ENCODE results near the gene CFL2.
A peak's percentile ranks its signal among the peaks of the same experiment; 100 is the strongest.
"Not testable (repeated sequence)": the region's sequence is repeated elsewhere in the genome, so short reads cannot be mapped to it uniquely, and the experiment has no call there.

Gene CFL2

DNA sequence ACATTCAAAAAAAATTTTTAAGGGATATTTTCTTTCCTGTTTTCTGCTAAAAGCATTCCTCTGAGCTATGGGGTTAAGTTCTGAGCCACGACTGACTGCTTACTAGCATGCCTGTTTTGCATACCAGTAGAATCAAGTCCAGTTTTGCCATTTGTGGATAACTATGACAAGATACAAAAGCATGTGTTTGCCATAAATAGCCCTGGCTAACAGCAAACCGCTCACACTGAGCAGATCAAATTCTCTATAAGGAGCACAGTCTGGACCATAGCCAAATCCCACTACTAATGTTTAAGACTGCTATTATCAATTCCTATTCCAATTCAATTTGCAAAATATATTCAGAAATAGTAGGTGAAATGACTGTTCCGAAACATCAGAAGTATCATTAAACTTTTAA is 3.2 kb downstream of the CFL2 start:
- DNase-seq: no peak

DNA sequence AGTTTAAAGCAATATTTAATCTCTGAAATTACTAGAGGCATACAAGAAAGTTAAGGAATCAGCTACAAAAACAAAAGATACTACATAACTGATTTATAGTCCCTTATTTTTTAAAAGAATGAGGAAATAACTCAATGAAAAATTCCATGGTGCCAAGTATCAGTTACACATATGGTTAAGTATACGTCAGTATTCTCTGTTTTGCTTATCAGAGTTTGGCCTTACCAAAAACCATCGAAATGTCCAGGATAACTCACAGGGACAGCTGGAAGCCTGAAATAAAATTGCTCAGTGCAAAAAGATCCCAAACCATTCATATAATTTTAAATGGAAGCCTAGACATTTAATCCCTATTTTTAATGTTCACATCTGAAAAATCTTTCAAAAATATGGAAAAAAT is 3.6 kb downstream of the CFL2 start:
- no peak for DNase-seq

DNA sequence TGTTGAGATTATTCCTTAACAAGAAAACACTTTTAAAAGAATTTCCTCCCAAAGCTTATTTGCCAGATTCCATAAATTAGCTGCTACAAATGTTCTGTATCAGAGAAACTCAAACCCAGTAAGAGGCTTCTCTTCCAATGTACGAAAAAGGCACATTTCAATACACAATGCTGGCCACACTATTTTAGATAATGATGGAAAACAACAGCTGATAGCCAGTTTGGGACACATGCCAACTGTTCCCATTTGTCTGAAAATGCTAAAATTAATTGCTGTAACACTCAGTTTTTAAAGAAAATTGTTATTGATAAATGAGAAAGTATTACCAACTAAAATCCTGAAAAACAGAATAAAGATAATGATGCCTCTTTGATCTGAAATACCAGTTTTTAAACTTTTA is 4.4 kb downstream of the CFL2 start:
- DNase-seq: no peak

DNA sequence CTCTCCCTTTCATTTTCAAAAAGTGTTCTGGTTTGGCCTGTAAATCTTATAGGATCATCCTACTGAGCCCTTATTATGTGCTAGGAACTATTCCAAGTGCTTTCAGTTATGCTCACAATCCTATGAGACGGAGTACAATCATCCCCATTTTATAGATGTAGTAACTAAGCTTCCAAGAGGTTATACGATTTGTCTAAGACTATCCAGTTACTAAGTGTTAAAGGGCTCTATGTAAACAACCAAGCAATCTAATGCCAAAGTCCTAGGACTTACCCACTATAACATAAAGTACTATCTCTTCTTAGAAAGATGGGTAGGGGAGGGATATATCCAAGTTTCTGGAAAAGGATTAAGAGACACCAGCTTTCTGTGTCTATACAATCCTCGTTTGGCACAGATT is 6.7 kb downstream of the CFL2 start:
- no peak for DNase-seq

DNA sequence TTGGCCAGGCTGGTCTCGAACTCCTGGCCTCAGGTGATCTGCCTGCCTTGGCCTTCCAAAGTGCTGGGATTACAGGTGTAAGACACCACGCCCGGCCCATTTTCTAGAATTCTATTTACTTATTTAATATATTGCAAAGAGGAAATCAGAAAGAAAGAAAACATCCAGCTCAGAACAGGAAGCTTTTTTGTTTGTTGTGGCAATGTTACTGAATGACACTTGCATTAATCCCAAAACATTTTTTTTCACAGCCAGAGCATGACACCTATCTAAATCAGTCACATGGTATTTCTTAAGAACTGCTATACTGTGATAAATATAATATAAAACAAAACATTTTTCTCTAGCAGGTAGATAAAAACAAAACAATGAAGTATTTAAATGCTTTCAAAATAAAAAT is 12.6 kb downstream of the CFL2 start:
- DNase-seq: no peak

DNA sequence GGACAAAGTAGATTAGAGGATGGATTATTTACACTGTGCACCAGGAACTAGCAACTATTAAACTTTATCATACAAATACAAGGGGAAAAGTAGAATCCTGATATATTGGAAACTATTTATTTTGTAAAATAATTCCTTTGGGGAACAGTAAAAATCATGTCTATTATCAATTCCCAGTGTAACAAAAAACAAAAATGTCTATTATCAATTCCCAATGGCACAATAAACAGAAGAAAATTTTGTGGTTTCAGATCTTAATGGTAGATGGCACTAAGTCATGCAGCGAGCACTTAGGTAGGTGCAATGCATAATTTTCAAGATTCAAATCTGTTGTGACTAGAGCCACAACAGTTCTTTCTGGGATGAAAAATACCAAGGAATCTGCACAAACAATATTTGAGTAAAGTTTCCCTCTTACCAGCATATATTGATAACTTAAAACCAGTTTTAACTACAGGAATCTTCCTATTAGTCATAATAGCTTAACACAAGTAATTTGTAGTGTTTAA is 13.7 kb downstream of the CFL2 start:
- no peak for DNase-seq

DNA sequence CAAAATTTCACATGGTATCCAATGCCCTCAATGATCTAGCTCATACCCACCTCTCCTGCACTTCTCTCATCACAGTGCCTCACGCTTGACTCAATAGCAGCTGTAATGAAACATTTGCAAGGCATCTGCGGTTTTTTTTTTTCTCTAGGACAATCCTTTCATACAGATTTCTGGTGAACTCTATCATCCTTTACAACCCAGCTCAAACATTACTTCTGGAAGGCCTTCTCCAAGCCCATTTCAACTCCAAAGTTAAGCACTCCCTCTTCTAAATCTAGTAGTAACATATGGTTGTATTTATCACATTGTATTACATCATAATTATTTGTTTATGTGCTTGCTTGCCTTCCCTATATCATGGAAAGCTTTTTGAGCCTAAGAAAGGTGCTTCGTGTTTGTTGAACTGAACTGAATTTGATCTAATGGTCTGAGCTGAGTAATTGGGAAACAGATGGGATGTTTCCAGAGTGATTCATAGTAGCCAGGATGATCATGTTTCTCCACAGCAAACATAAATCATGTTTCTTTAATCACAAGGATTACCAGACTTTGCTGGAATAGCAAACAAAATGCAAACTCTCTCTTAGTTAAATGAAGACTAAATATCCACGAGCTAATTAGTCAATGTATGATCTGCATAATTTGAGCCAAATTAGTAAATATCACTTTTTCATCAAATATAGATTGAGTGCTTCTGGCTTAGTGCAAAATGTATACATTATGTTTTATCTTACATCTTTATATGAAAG is 14.3 kb downstream of the CFL2 start:
- no peak for DNase-seq

DNA sequence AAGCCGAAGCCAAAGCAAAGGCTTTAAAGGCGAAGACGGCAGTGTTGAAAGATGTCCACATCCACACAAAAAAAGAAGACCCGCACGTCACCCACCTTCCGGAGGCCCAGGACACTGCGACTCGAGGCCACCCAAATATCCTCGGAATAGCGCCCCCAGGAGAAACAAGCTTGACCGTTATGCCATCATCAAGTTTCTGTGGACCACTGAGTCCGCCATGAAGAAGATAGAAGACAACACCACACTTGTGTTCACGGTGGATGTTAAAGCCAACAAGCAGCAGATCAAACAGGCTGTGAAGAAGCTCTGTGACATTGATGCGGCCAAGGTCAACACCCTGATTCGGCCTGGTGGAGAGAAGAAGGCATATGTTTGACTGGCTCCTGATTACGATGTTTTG is 20.2 kb downstream of the CFL2 start:
- not testable (repeated sequence) for DNase-seq

DNA sequence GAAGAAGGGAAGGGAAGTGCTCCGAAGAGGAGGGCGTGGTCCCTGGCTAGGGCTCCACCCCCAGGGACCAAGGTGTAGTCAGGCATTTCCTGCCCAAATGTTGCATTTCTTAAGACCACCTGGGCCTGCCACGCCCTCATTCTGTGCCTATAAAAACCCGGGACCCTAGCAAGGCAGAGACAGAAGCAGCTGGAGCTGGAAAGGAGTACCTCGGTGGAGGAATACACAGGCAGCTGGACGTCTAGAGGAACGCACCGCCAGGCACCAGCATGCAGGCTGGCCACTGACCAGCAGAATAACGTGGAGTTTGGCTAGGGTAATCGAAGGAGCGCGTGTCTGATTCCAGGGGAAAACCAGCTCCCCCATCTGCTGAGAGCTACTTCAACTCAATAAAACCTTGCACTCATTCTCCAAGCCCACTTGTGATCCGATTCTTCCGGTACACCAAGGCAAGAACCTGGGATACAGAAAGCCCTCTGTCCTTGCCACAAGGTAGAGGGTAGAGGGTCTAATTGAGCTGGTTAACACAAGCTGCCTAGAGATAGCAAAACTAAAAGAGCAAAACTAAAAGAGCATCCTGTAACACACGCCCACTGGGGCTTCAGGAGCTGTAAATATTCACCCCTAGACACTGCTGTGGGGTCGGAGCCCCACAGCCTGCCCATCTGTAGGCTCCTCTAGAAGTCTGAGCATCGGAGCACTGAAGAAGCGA is 21.0 kb downstream of the CFL2 start:
- no peak for DNase-seq

DNA sequence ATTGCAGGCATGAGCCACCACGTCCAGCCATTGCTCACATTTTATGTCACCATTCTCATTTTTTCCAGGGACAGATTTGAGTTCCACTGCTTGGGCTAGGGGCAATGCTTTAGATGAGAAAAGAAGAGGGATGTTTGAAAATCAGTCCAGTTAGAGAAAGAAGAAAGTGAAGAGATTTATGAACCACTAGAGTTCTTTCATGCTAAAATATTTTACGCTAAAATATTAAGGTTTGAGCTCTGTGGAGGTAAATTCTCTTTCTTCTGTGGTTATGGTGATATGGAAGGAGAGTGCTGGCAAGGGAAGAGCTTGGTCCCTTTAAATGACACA is 21.5 kb downstream of the CFL2 start:
- DNase-seq: no peak

DNA sequence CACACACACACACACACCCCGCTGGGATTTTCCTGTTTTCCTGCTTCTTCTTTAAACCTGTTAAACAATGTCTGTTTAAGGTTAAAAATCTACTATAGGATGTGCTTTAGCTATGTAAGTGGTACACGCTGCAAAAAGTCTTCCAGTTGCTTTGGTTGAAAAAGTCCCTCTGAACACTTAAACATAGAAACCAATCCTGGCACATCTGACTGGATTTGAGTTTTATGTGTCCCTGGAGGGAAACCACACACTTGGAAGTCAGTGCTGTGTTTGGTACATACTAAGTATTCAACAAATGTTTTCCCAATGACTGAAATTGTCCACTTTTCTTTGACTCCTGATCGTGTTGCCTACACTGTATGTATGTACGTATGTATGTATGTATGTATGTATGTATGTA is 22.0 kb downstream of the CFL2 start:
- DNase-seq: no peak

DNA sequence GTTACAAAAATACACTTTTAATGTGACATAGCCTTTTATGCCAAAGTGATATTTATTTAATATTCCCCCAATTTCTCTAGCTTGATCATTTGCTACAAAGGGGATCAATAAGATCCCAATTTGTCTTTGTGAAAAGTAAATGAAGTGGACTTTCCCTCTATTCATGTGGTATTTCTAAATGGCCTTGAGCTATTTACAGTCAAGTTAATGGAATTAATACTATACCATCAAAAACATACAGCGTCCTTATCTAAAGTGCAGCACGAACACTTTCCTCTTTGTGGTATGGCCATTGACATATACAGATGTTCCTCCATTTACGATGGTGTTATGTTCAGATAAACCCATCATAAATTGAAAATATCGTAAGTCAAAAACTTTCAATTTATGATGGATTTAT is 23.2 kb downstream of the CFL2 start:
- DNase-seq: no peak

DNA sequence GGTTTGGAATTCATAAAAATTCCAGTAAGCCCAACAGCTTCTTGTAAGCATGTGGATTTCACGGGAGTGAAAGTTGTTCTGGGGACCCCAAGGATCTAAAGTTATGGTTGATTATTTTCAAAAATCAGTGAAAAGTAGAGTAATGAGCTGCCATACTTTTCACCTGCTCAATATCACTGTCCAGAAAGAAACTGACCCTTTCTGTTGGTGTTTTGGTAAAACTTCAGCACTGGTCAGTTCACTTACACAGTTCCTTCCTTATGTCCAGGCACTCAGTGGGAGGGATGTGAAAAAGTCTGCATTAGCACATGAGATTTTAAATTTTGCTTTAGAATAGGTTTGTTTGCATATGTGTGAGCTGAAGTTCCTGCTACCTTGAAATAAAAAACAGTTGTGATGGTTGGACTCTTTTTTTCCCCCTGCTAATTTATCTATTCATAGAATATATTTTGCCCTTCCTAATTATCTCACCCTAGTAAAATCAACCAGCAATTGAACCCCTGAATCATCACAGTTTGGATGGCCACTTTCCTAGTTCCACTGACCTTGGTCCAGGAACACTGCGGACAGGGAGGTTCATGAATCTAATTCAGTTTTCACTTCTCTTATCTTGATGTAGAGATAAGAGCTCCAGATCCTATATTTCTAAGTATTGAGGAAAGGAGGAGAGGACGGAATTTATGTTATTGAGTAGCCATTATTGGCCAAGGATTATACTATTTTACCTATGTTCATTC is 25.8 kb downstream of the CFL2 start:
- DNase-seq: no peak

DNA sequence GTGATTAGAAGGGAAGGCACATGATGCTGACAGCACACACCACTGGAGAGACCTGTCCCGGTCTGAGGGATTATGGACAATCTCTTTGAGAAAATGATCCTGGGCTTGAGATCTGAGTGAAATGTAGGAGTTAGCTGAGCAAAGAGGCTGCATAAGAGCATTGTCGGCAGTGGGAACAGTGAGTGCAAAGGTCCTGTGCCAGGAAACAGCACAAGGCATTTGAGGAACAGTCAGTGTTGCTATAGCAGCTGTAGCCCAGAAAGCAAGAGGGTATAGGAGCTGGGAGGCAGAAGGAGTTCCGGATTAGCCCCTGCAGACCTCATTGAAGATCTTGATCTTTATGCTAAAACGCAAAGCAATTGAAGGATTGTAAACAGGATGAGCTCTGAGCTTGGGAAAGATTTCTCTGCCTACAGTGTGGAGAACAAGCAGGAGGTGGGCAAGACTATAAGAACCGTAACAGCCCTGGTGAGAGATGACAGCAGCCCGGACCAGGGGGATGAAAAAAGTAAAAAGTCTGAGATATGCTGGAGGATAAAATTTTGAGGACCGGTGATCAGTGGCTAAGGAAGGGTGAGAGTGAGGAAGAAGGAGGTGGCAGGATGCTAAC is 28.5 kb downstream of the CFL2 start:
- no peak for DNase-seq

DNA sequence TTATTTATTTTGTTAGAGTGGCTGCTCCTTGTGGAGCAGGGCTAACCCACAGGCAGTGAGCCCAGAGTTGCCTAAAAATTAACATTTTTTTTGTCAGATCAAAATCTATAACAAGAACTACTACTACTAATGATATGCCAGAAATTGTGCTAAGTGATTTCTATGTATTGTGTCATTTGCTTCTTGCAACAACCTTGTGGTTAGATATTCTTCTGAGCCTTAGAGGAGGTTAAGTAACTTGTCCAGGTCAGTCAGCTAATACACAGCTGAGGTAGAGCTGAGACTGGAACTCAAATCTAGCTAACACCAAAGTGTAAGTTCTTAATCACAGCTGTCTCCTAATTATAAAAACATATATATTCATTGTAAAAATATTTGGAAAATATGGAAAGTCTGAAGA is 29.8 kb downstream of the CFL2 start:
- DNase-seq: no peak

DNA sequence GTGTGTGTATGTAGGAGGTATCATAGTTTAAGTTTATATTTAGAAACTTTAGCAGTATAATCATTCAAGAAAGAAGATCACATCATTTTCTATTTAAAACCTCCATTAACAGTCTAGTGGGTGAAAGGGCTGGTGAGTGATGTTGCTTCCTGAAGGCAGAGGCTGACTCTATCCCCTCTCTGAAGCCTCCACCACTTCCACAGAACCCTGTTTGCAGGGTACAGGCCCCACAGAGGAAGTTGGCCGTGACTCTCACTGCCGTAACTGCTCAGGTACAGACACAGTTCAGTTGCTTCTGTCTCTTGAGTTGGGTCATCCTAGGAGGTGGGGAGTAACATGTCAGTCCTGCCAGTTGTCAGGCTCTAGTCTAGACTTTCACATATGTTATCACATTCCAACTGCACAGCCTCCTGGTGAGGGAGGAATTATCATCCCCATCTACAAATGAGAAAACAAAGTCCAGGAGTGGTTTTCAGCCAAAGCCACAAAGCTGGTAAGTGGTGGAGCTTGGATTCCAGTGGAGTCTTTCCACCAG is 31.5 kb downstream of the CFL2 start:
- DNase-seq: peak in 1 of 2 experiments; percentile 1

DNA sequence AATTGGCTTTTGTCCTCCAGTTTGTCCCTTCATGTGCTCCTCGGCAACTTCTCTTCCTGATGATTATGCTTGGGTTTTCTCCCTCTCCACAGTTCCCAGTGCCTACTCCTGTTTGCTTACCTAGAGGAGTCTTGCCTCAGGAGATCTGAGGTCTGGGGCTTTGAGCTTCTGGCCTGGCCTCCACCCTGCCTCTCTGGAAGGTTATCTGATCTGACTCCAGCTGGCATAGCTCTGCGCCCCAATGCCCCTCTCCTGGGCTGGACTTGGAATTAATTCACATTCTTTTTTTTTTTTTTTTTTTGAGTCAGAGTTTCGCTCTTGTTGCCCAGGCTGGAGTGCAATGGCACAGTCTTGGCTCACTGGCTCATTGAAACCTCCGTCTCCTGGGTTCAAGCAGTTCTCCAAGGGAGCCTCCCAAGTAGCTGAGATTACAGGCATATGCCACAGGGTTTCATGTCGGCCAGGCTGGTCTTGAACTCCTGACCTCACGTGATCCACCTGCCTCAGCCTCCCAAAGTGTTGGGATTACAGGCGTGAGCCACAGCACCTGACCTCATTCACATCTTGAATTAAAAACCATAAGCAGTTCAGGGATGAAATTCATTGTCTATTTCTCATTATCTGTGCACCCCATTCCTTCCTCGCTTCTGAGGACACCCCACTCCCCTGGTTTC is 33.5 kb downstream of the CFL2 start:
- DNase-seq: no peak

DNA sequence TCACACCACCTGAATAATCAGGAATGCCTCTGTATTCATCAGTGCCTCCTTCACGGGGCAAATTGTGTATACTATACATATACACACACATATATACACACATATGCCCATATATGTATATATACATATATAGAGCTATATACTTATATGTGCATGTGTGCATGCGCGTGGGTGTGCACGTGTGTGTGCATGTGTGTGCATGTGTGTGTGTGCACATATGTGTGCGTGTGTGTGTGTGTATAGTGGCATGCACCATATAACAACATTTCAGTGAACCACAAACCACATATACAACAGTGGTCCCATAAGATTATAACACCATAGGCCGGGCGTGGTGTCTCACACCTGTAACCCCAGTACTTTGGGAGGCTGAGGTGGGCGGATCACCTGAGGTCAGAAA is 35.7 kb downstream of the CFL2 start:
- DNase-seq: no peak

DNA sequence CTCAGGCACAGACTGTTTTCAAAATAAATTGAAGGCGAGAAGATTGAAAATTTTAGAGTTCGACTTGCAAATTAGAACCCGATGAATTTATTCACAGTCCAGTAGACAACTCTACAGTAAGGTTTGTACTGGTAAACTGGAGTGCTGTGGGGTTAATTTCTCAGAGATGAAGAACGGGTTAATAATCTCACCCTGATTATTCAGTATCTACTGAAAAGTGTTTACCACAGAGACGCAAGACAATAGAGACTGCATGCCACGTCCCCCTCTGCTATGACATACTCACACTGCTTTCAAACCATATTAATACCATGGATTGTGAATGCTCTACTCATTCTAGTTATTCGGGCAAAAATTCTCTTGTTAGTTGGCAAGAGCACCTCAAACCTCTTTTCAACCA is 36.1 kb downstream of the CFL2 start:
- DNase-seq: no peak

DNA sequence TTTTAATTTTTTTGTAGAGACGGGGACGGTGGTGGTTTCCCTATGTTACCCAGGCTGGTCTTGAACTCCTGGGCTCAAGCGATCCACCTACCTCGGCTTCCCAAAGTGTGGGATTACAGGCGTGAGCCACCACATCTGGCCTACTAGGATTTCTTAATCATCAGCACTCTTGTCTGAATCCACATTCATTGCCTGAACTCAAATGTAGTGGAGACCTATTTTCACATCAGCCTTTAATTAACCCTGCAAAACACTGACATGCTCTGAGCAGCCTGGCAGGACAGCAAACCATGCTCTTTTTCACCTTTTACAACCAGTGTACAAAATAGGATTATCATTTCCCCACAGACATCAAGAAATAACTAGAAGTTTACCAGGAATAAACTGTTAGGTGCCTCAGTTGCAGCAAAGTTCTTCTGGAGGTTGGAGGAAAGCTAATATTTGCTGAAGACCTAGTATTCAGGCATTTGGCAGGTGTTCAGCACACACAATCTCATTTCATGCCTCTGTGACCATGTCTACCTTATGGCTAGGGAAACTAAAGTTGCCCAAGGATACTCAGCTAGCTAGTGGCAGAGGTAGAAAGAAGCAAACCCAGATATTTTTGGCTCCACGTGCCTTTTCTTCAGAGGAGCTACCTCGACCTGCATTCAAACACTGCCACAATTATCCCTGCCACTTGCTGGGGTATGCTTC is 37.7 kb downstream of the CFL2 start:
- DNase-seq: no peak

DNA sequence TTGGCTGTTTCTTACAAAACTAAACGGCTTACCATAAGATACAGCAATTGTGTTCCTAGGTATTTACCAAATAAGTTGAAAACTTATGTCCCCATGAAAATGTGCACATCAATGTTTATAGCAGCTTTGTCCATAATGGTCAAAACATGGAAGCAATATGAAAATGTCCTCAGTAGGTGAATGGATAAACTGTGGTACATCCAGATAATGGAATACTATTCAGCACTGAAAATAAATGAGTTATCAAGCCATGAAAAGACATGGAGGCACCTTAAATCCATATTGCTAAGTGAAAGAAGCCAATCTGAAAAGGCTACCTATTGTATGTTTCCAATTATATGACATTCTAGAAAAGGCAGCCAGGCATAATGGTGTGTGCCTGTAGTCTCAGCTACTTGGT is 40.7 kb downstream of the CFL2 start:
- DNase-seq: no peak

DNA sequence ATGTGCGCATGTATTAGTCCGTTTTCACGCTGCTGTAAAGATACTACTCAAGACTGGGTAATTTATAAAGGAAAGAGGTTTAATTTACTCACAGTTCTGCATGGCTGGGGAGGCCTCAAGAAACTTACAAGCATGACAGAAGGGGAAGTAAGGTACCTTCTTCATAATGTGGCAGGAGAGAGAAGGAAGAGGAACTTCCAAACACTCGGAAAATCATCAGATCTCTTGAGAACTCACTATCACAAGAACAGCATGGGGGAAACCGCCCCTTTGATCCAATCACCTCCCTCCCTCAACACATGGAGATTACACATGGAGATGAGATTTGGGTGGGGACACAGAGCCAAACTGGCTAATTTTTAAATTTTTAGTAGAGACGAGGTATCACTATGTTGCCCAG is 42.7 kb downstream of the CFL2 start:
- no peak for DNase-seq
